Loucy (cell line): ENCODE measurements around the gene PDE3B.

ENCODE experiments used
- CTCF ChIP-seq: fragments of 200-600 bp; sonication (generic); conservative IDR thresholded peaks from 2 replicates; pipeline ENCODE4 v1.5.1; 2014; ENCODE audit warnings: mild to moderate bottlenecking, antibody characterized with exemption, low read length
- EZH2phosphoT487 ChIP-seq: fragments of 200-600 bp; IDR thresholded peaks from 2 replicates; pipeline ENCODE4 v1.6.1; 2018; ENCODE audit warnings: antibody characterized with exemption, mild to moderate bottlenecking, moderate library complexity, borderline replicate concordance

GRCh38 chr11:14908214-14908880, 264.7 kb downstream of the PDE3B start:
- TF ChIP-seq CTCF, result peak; percentile 74
- TF ChIP-seq EZH2phosphoT487, result no peak
